Endothelial cell (in vitro differentiated cells): Measurements from ENCODE around the gene FMN1. TPM values are rescaled to one million over a fixed set of nuclear protein-coding genes. Genes with fewer than 3 reads are reported as not detected.

Experiments
- DNase-seq: peaks from one replicate; pipeline ENCODE4 v3.0.0; 2021; ENCODE audit warnings: low spot score
- H3K27ac Mint-ChIP-seq: one replicate; pipeline ENCODE4 v1.8.0; 2021; ENCODE audit warnings: mixed read lengths, inconsistent platforms; ENCODE audit not compliant: unreplicated experiment
- H3K27me3 Mint-ChIP-seq: one replicate; pipeline ENCODE4 v1.8.0; 2021; ENCODE audit warnings: mild to moderate bottlenecking, moderate library complexity, mixed read lengths, inconsistent platforms; ENCODE audit not compliant: unreplicated experiment
- H3K36me3 Mint-ChIP-seq: one replicate; pipeline ENCODE4 v1.8.0; 2021; ENCODE audit warnings: mild to moderate bottlenecking, low read depth, mixed read lengths, inconsistent platforms; ENCODE audit not compliant: unreplicated experiment
- H3K4me1 Mint-ChIP-seq: one replicate; pipeline ENCODE4 v1.8.0; 2021; ENCODE audit warnings: mild to moderate bottlenecking, mixed read lengths, inconsistent platforms; ENCODE audit not compliant: unreplicated experiment
- H3K4me3 Mint-ChIP-seq: one replicate; pipeline ENCODE4 v1.8.0; 2021; ENCODE audit warnings: mild to moderate bottlenecking, mixed read lengths, inconsistent platforms; ENCODE audit not compliant: unreplicated experiment
- H3K9me3 Mint-ChIP-seq: one replicate; pipeline ENCODE4 v1.8.0; 2021; ENCODE audit warnings: mixed read lengths, inconsistent platforms; ENCODE audit not compliant: unreplicated experiment
- total RNA-seq: library from RNA; stranded (reverse); fragmentation: NEBNext Ultra II Directional; extraction: Animal tissue kit (Norgen Biotek cat#: 25700); gene quantifications from one replicate; pipeline ENCODE4 v1.2.1, GENCODE V29; 2021; ENCODE audit not compliant: unreplicated experiment
- TF ChIP-seq, protein P1 (sequence below): fragments of 200-600 bp; sonication (generic); IDR thresholded peaks from one replicate; pipeline ENCODE4 v1.5.0; 2021; ENCODE audit warnings: antibody characterized with exemption; ENCODE audit not compliant: unreplicated experiment

The FMN1 gene
- total RNA-seq, 1 donor from 2014 or later, result 1.3 TPM

- Mint-ChIP-seq H3K27ac (no peak overlapping the region), H3K27me3 (no peaks in the 10 kb centered on the region), H3K4me1 (no peaks in the 10 kb centered on the region), H3K4me3 (no peak overlapping the region), H3K36me3 (no peaks in the 10 kb centered on the region), H3K9me3 (no peaks in the 10 kb centered on the region)
- TF ChIP-seq, protein P1, sequence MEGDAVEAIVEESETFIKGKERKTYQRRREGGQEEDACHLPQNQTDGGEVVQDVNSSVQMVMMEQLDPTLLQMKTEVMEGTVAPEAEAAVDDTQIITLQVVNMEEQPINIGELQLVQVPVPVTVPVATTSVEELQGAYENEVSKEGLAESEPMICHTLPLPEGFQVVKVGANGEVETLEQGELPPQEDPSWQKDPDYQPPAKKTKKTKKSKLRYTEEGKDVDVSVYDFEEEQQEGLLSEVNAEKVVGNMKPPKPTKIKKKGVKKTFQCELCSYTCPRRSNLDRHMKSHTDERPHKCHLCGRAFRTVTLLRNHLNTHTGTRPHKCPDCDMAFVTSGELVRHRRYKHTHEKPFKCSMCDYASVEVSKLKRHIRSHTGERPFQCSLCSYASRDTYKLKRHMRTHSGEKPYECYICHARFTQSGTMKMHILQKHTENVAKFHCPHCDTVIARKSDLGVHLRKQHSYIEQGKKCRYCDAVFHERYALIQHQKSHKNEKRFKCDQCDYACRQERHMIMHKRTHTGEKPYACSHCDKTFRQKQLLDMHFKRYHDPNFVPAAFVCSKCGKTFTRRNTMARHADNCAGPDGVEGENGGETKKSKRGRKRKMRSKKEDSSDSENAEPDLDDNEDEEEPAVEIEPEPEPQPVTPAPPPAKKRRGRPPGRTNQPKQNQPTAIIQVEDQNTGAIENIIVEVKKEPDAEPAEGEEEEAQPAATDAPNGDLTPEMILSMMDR, result no peak
- DNase-seq, result no peak
Observed at GRCh38 chr15:33059184-33059583, 135.3 kb downstream of the FMN1 start.

DNA sequence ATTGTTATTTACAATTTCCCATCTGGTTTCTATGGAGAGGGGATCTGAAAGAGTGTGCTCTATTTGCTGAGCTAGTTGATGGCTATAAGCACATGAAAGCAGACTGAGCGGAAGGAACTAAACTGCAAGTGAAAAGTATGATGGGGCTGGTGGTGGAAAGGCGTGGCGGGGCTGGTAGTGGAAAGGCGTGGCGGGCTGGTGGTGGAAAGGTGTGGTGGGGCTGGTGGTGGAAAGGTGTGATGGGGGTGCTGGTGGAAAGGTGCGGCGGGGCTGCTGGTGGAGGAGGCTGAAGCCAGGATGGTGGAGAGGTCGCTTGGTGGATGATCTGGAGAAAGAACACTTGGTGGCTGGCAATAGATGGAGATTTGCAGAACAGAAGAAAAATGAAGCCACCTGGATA is 136.7 kb downstream of the FMN1 start:
- H3K4me3 Mint-ChIP-seq, result no peak overlapping the region
- no peaks in the 10 kb centered on the region for H3K9me3 Mint-ChIP-seq
- no peak overlapping the region for H3K27ac Mint-ChIP-seq
- no peaks in the 10 kb centered on the region for H3K36me3 Mint-ChIP-seq
- TF ChIP-seq, protein P1, result no peak
- no peaks in the 10 kb centered on the region for H3K4me1 Mint-ChIP-seq
- no peaks in the 10 kb centered on the region for H3K27me3 Mint-ChIP-seq
- no peak for DNase-seq

DNA sequence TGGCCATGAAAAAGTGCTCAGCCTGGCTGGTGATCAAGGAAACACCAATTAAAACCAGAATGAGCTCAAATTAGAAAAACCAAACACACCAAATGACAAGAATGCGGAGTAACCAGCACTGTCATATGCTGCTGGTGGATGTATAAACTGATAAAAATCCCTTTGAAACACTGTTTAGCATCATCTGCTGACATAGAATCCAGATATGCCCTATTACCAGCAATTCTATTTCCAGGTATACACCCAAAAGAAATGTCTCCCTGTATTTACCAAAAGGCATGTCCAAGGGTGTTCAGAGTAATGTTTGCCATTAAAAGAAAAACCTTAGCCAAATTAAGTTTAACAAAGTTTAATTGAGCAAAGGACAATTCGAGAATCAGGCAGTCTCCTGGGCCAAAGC is 138.6 kb downstream of the FMN1 start:
- no peak overlapping the region for H3K27ac Mint-ChIP-seq
- H3K27me3 Mint-ChIP-seq, result no peaks in the 10 kb centered on the region
- no peak overlapping the region for H3K4me3 Mint-ChIP-seq
- no peaks in the 10 kb centered on the region for H3K36me3 Mint-ChIP-seq
- no peaks in the 10 kb centered on the region for H3K4me1 Mint-ChIP-seq
- H3K9me3 Mint-ChIP-seq, result no peaks in the 10 kb centered on the region
- TF ChIP-seq, protein P1, result no peak
- DNase-seq, result no peak

DNA sequence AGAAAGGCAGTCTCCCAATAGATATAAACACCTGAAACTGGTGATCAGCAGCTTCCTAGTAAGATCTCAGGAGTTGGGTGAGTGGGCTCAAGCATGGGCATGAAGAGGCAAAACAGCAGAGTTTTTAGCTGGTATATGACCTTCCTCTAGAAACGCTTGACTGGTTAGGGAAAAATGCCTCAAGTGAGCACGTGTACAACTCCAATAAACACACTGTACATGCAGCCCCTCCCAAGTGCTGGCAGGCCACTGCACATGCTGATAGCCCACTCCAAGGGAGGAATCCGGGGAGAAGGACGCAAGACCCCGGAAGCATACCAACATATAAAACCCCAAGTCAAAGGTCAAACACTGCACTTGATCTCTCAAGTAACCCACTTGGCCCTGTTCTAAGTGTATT is 143.0 kb downstream of the FMN1 start:
- TF ChIP-seq, protein P1, result no peak
- H3K4me1 Mint-ChIP-seq, result no peaks in the 10 kb centered on the region
- no peak overlapping the region for H3K4me3 Mint-ChIP-seq
- H3K9me3 Mint-ChIP-seq, result no peaks in the 10 kb centered on the region
- no peak overlapping the region for H3K27ac Mint-ChIP-seq
- no peak for DNase-seq
- H3K27me3 Mint-ChIP-seq, result no peaks in the 10 kb centered on the region
- no peaks in the 10 kb centered on the region for H3K36me3 Mint-ChIP-seq

GRCh38 chr15:33048255-33048654 is 146.3 kb downstream of the FMN1 start:
- Mint-ChIP-seq H3K36me3 (no peaks in the 10 kb centered on the region), H3K4me3 (no peak overlapping the region), H3K9me3 (no peaks in the 10 kb centered on the region), H3K4me1 (no peaks in the 10 kb centered on the region), H3K27ac (no peak overlapping the region), H3K27me3 (peaks cover 3% of the 10 kb centered on the region)
- TF ChIP-seq, protein P1, result no peak
- no peak for DNase-seq
